ENCODE results near the gene STAG1. TPM values are rescaled to one million over a fixed set of nuclear protein-coding genes. Genes with fewer than 3 reads are reported as not detected.

The STAG1 gene
- total and polyA plus RNA-seq, 2 of the 13 experiments (the other 11 are each of a cell fraction or from before 2014, with no cell fraction given): 6.2 to 25.9 TPM

GRCh38 chr3:136465296-136465695 is 286.9 kb downstream of the STAG1 start:
- Histone ChIP-seq H3K4me1 (ENCODE audit: insufficient read depth, low read length) (no peaks in the 10 kb centered on the region), H3K79me2 (ENCODE audit: insufficient read depth, low read length) (no peaks in the 10 kb centered on the region), H3K9ac (ENCODE audit: insufficient read depth, low read depth, low read length) (no peak overlapping the region), H3K9me3 (ENCODE audit: low read length) (no peaks in the 10 kb centered on the region), H3K36me3 (replicated peaks in 1 of 2; ENCODE audit: control insufficient read depth in 1 of 2, insufficient read depth in 2 of 2, low read length in 2 of 2) (no peaks in the 10 kb centered on the region; a peak in 1 of 5 replicates), H3K4me2 (ENCODE audit: low read depth, low read length) (no peak overlapping the region), H2AFZ (ENCODE audit: low read length) (no peak overlapping the region), H3K4me3 (replicated peaks in 1 of 3; ENCODE audit: insufficient read depth in 1 of 3, low read depth in 2 of 3, low read length in 3 of 3) (no peak overlapping the region), H3K27me3 (ENCODE audit: control insufficient read depth in 1 of 2, insufficient read depth in 2 of 2, low read length in 2 of 2) (no peaks in the 10 kb centered on the region), H3K27ac (ENCODE audit: extremely low read length, insufficient read depth, low read length) (no peak overlapping the region), H4K20me1 (ENCODE audit: insufficient read depth, low read length) (no peaks in the 10 kb centered on the region)
- whole genome bisulfite sequencing (ENCODE audit: low lambda C conversion rate): 97% methylated on average over 5 of the region's 5 CpGs
- intact Hi-C loops (cut with micrococcal nuclease; ENCODE audit: unreplicated experiment) (no loop called here), in situ Hi-C loops (cut with HindIII; ENCODE audit: extremely low pct_ligation_motif_present, low pct_unique_long_range_greater_than_20kb) (no loop called here)
- ChIA-PET POLR2A (no interaction called here), CTCF (ENCODE audit: low intra/inter-chr PET ratio, low total read pairs) (no interaction called here)
- TF ChIP-seq PAWR (CRISPR knock-in tag; IDR thresholded peaks at IDR 0.05; ENCODE audit: borderline replicate concordance) (no peak), HMG20A (CRISPR knock-in tag; IDR thresholded peaks at IDR 0.05; ENCODE audit: borderline replicate concordance) (no peak), DDIT3 (CRISPR knock-in tag; IDR thresholded peaks at IDR 0.05) (no peak), HCFC1 (IDR thresholded peaks at IDR 0.05; ENCODE audit: low read depth, low read length) (no peak), ZNF746 (CRISPR knock-in tag; IDR thresholded peaks at IDR 0.05) (no peak), ZNF781 (CRISPR knock-in tag; IDR thresholded peaks at IDR 0.05; ENCODE audit: borderline replicate concordance, not compliant biosample characterization) (no peak)
- TF ChIP-seq, protein P1, sequence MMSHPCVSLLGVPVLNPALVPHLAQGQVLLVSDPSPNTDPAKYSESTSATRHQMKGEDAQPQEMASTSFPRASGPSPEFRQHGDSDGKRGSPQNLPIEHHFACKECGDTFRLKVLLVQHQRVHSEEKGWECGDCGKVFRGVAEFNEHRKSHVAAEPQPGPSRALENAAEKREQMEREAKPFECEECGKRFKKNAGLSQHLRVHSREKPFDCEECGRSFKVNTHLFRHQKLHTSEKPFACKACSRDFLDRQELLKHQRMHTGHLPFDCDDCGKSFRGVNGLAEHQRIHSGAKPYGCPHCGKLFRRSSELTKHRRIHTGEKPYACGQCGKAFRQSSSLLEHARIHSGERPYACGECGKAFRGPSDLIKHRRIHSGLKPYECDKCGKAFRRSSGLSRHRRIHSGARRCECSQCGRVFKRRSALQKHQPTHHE (CRISPR knock-in tag; IDR thresholded peaks at IDR 0.05; ENCODE audit: borderline replicate concordance): no peak
- DNase-seq (ENCODE audit: low spot score) (no peak), ATAC-seq (no peak), FAIRE-seq (no peak)
- no TSS peak for BruUV-seq (replicated peaks)

GRCh38 chr3:136464502-136464901 is 287.7 kb downstream of the STAG1 start:
- no peak overlapping the region for H2AFZ ChIP-seq (ENCODE audit: low read length)
- DNase-seq (ENCODE audit: low spot score) (no peak), ATAC-seq (no peak), FAIRE-seq (no peak)
- POLR2A ChIA-PET: interaction anchor here (0.9 kb wide), 1 partner anchor 288 kb away, joined by 3 read pairs; the partner anchor contains the start of gene STAG1
- no peaks in the 10 kb centered on the region for H3K27me3 ChIP-seq (ENCODE audit: control insufficient read depth in 1 of 2, insufficient read depth in 2 of 2, low read length in 2 of 2)
- H3K4me2 ChIP-seq (ENCODE audit: low read depth, low read length): no peak overlapping the region
- 65% methylated on average over 2 of the region's 2 CpGs for WGBS (ENCODE audit: low lambda C conversion rate)
- intact Hi-C loops (cut with micrococcal nuclease; ENCODE audit: unreplicated experiment): no loop called here
- H3K4me3 ChIP-seq (replicated peaks in 1 of 3; ENCODE audit: insufficient read depth in 1 of 3, low read depth in 2 of 3, low read length in 3 of 3): no peak overlapping the region
- H3K27ac ChIP-seq (ENCODE audit: extremely low read length, insufficient read depth, low read length): no peak overlapping the region
- TF ChIP-seq TCF12 (IDR thresholded peaks at IDR 0.05) (no peak), TCF12 (CRISPR knock-in tag; IDR thresholded peaks at IDR 0.05) (no peak), POLR2AphosphoS2 (IDR thresholded peaks at IDR 0.05; ENCODE audit: low read depth, low read length) (no peak), ZNF747 (CRISPR knock-in tag; IDR thresholded peaks at IDR 0.05; ENCODE audit: borderline replicate concordance) (no peak)
- TF ChIP-seq, protein P2, sequence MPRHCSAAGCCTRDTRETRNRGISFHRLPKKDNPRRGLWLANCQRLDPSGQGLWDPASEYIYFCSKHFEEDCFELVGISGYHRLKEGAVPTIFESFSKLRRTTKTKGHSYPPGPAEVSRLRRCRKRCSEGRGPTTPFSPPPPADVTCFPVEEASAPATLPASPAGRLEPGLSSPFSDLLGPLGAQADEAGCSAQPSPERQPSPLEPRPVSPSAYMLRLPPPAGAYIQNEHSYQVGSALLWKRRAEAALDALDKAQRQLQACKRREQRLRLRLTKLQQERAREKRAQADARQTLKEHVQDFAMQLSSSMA (CRISPR knock-in tag; IDR thresholded peaks at IDR 0.05): no peak
- TF ChIP-seq, protein P3, sequence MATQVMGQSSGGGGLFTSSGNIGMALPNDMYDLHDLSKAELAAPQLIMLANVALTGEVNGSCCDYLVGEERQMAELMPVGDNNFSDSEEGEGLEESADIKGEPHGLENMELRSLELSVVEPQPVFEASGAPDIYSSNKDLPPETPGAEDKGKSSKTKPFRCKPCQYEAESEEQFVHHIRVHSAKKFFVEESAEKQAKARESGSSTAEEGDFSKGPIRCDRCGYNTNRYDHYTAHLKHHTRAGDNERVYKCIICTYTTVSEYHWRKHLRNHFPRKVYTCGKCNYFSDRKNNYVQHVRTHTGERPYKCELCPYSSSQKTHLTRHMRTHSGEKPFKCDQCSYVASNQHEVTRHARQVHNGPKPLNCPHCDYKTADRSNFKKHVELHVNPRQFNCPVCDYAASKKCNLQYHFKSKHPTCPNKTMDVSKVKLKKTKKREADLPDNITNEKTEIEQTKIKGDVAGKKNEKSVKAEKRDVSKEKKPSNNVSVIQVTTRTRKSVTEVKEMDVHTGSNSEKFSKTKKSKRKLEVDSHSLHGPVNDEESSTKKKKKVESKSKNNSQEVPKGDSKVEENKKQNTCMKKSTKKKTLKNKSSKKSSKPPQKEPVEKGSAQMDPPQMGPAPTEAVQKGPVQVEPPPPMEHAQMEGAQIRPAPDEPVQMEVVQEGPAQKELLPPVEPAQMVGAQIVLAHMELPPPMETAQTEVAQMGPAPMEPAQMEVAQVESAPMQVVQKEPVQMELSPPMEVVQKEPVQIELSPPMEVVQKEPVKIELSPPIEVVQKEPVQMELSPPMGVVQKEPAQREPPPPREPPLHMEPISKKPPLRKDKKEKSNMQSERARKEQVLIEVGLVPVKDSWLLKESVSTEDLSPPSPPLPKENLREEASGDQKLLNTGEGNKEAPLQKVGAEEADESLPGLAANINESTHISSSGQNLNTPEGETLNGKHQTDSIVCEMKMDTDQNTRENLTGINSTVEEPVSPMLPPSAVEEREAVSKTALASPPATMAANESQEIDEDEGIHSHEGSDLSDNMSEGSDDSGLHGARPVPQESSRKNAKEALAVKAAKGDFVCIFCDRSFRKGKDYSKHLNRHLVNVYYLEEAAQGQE (IDR thresholded peaks at IDR 0.05; ENCODE audit: borderline replicate concordance in 1 of 2, low read depth in 1 of 2, low read length in 2 of 2): no peak
- BruUV-seq (replicated peaks): no TSS peak
- in situ Hi-C loops (cut with HindIII; ENCODE audit: extremely low pct_ligation_motif_present, low pct_unique_long_range_greater_than_20kb): no loop called here
- CTCF ChIA-PET (ENCODE audit: low intra/inter-chr PET ratio, low total read pairs): no interaction called here
- no peaks in the 10 kb centered on the region for H3K79me2 ChIP-seq (ENCODE audit: insufficient read depth, low read length)
- no peaks in the 10 kb centered on the region; a peak in 1 of 5 replicates for H3K36me3 ChIP-seq (replicated peaks in 1 of 2; ENCODE audit: control insufficient read depth in 1 of 2, insufficient read depth in 2 of 2, low read length in 2 of 2)
- no peaks in the 10 kb centered on the region for H3K4me1 ChIP-seq (ENCODE audit: insufficient read depth, low read length)
- H3K9me3 ChIP-seq (ENCODE audit: low read length): no peaks in the 10 kb centered on the region
- no peak overlapping the region for H3K9ac ChIP-seq (ENCODE audit: insufficient read depth, low read depth, low read length)
- H4K20me1 ChIP-seq (ENCODE audit: insufficient read depth, low read length): no peaks in the 10 kb centered on the region

All from HepG2 (cell line).